ENCODE measurements around the gene CTSA. TPM values are rescaled to one million over a fixed set of nuclear protein-coding genes. Genes with fewer than 3 reads are reported as not detected.

The CTSA gene
- total RNA-seq, 4 donors from 2014 or later: 20.6 to 66.9 (median 32.5) TPM

- Histone ChIP-seq H3K36me3 (no peaks in the 10 kb centered on the region), H3K27ac (no peak overlapping the region), H3K27me3 (no peaks in the 10 kb centered on the region), H3K4me3 (no peak overlapping the region), H3K4me1 (peaks cover 2 to 8% of the 10 kb centered on the region in 2 donors), H3K9me3 (no peaks in the 10 kb centered on the region)
- TF ChIP-seq POLR2A (IDR thresholded peaks at IDR 0.05) (no peak), CTCF (IDR thresholded peaks at IDR 0.05) (no peak)
- intact Hi-C loops (cut with DNase I; ENCODE audit: low total_unique reads): no loop called here
- DNase-seq: no peak
Measured at GRCh38 chr20:45850926-45851325, 40.2 kb upstream of the CTSA start.

- no peak for TF ChIP-seq CTCF (IDR thresholded peaks at IDR 0.05)
- TF ChIP-seq POLR2A (IDR thresholded peaks at IDR 0.05): no peak
- H3K36me3 ChIP-seq: no peaks in the 10 kb centered on the region
- H3K9me3 ChIP-seq: no peaks in the 10 kb centered on the region
- H3K27ac ChIP-seq: no peak overlapping the region
- H3K4me1 ChIP-seq: peaks cover 7 to 8% of the 10 kb centered on the region in 2 donors
- intact Hi-C loops (cut with DNase I; ENCODE audit: low total_unique reads): no loop called here
- H3K27me3 ChIP-seq: no peaks in the 10 kb centered on the region
- no peak for DNase-seq
- H3K4me3 ChIP-seq: no peak overlapping the region
Measured at GRCh38 chr20:45851501-45851900, 39.6 kb upstream of the CTSA start.

GRCh38 chr20:45852326-45852725 lies 38.8 kb upstream of the CTSA start:
- H3K27me3 ChIP-seq: no peaks in the 10 kb centered on the region
- no peak overlapping the region for H3K4me3 ChIP-seq
- H3K4me1 ChIP-seq: peaks cover 8 to 10% of the 10 kb centered on the region in 2 donors
- DNase-seq: no peak
- no peaks in the 10 kb centered on the region for H3K9me3 ChIP-seq
- intact Hi-C loops (cut with DNase I; ENCODE audit: low total_unique reads): no loop called here
- H3K27ac ChIP-seq: no peak overlapping the region
- TF ChIP-seq POLR2A (IDR thresholded peaks at IDR 0.05): no peak
- TF ChIP-seq CTCF (IDR thresholded peaks at IDR 0.05): no peak
- no peaks in the 10 kb centered on the region for H3K36me3 ChIP-seq

GRCh38 chr20:45853484-45853883 lies 37.7 kb upstream of the CTSA start:
- TF ChIP-seq CTCF (IDR thresholded peaks at IDR 0.05) (no peak), POLR2A (IDR thresholded peaks at IDR 0.05) (no peak)
- no peak for DNase-seq
- Histone ChIP-seq H3K27ac (no peak overlapping the region), H3K4me3 (no peak overlapping the region), H3K9me3 (no peaks in the 10 kb centered on the region), H3K4me1 (peaks cover 8 to 10% of the 10 kb centered on the region in 2 donors), H3K27me3 (no peaks in the 10 kb centered on the region), H3K36me3 (no peaks in the 10 kb centered on the region)
- intact Hi-C loops (cut with DNase I; ENCODE audit: low total_unique reads): no loop called here

GRCh38 chr20:45857114-45857881 lies 33.8 kb upstream of the CTSA start, which contains the start of the genes ACOT8 and ZSWIM3:
Gene ACOT8 (minus strand): TSS chr20:45857392. CDS start chr20:45857315, 77 bp downstream.
Gene ZSWIM3 (plus strand): TSS chr20:45857614. CDS start chr20:45857826, 212 bp downstream.
- peaks cover 8 to 10% of the 10 kb centered on the region in 2 donors for H3K4me1 ChIP-seq
- intact Hi-C loops (cut with DNase I; ENCODE audit: low total_unique reads): no loop called here

More at GRCh38 chr20:45857114-45857881, 33.8 kb upstream of the CTSA start, which contains the start of the genes ACOT8 and ZSWIM3:
- Histone ChIP-seq H3K9me3 (no peaks in the 10 kb centered on the region), H3K27me3 (no peaks in the 10 kb centered on the region), H3K27ac (peak within 1 kb of the TSS; percentile 70 to 79), H3K36me3 (no peaks in the 10 kb centered on the region), H3K4me3 (peak within 1 kb of the TSS; percentile 71 to 94)
- DNase-seq: peak; percentile 93 to 100
- TF ChIP-seq CTCF (IDR thresholded peaks at IDR 0.05): peak in 1 of 4 experiments; percentile 21
- TF ChIP-seq POLR2A (IDR thresholded peaks at IDR 0.05): peak; percentile 41 to 70
